ENCODE results near the gene TROAP. TPM values are rescaled to one million over a fixed set of nuclear protein-coding genes. Genes with fewer than 3 reads are reported as not detected.

TROAP gene
- total RNA-seq, 1 donor from 2014 or later = 3.1 TPM

DNA sequence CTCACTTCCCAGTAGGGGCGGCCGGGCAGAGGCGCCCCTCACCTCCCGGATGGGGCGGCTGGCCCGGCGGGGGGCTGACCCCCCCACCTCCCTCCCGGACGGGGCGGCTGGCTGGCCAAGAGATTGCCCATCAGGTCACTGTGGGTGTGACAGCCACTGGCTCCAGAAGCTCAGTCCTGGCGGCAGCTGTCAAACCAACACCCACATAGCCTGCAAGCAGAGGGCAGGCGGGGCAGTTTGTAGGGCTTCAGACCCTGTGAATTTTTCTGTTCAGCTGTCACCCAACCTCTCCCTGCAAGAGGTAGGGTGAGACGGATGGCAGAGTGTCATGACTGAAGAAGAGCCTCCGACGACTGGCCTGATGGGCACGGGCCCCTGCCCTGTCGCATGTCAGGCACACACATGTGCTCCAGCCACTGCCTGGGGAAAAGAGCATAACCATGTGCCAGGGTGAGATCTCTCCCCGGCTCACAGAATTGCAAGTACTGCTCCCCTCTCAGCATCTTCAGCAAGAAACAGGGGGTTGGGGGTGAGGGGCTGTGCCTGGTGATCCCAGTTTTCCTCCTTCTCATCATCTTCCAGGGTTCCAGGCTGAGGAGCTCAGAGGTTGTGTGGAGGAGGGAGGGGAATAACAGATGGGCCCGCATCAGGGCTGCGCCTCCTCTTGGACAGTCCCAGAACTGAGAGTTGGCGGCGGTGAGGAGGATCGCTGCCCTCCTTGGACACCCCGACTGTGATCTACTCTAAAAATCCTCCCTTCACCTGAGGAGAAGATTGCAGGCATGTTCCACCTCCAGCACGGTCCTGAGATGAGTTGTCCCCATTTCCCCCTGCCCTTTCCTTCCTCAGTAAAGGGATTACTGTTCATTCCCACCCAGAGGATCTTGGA lies 39.3 kb upstream of the TROAP start:
- Histone ChIP-seq H3K9ac (ENCODE audit: low read depth in 1 of 3, low read length in 3 of 3) (no peak overlapping the region), H3K27me3 (ENCODE audit: control insufficient read depth in 3 of 3, insufficient read depth in 3 of 3, low read length in 3 of 3) (peaks cover 8 to 22% (median 11%) of the 10 kb centered on the region in 3 donors), H3K9me3 (ENCODE audit: control insufficient read depth in 3 of 3, low read length in 3 of 3) (no peaks in the 10 kb centered on the region), H3K27ac (ENCODE audit: low read depth, low read length) (no peak overlapping the region), H3K36me3 (ENCODE audit: control insufficient read depth in 3 of 3, insufficient read depth in 3 of 3, low read length in 3 of 3) (no peaks in the 10 kb centered on the region), H3K4me3 (ENCODE audit: low read length in 3 of 3) (no peak overlapping the region), H3K4me1 (ENCODE audit: control insufficient read depth in 3 of 3, insufficient read depth in 3 of 3, low read length in 3 of 3) (no peaks in the 10 kb centered on the region)

DNA sequence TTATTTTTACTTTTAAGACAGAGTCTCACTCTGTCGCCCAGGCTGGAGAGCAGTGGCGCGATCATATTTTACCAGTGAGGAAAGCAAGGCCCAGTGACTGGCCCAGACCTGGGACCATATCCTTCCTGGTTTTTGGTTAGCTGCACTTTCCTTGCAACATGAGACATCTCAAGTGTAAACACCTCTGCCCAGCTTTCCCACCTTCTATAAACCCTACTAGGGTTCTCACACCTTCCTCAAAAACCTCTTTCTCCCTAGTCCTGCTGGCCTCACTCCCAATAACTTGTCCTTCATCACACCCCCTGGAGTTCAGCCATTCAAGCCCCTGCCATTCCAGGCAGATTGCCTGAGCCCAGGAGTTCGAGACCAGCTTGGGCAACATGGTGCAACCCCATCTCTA lies 38.4 kb upstream of the TROAP start:
- Histone ChIP-seq H3K27ac (ENCODE audit: low read depth, low read length) (no peak overlapping the region), H3K36me3 (ENCODE audit: control insufficient read depth in 3 of 3, insufficient read depth in 3 of 3, low read length in 3 of 3) (no peaks in the 10 kb centered on the region), H3K4me3 (ENCODE audit: low read length in 3 of 3) (no peak overlapping the region), H3K9ac (ENCODE audit: low read depth in 1 of 3, low read length in 3 of 3) (no peak overlapping the region), H3K9me3 (ENCODE audit: control insufficient read depth in 3 of 3, low read length in 3 of 3) (no peaks in the 10 kb centered on the region), H3K27me3 (ENCODE audit: control insufficient read depth in 3 of 3, insufficient read depth in 3 of 3, low read length in 3 of 3) (peaks cover 8 to 22% (median 14%) of the 10 kb centered on the region in 3 donors), H3K4me1 (ENCODE audit: control insufficient read depth in 3 of 3, insufficient read depth in 3 of 3, low read length in 3 of 3) (no peaks in the 10 kb centered on the region)

DNA sequence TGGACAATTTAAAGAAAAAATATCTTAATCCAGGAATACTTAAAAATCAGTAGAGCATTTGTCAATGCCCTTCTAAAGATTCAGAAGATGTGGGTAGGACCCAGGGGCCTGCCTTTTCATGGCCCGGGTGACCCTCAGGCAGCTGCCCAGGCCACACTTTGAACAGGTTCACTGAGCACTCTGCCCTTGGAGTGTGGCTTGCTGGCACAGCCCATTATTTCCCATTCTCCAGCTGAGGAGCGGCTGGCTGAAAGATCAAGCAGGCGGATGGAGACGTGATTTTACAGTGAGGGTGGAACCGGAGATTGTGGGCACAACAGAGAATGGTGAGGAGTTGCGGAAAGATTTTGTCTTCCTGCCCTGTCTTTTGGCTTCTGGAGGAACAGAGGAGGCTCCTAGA lies 35.2 kb upstream of the TROAP start:
- H3K9me3 ChIP-seq (ENCODE audit: control insufficient read depth in 3 of 3, low read length in 3 of 3) = no peaks in the 10 kb centered on the region
- no peaks in the 10 kb centered on the region for H3K4me1 ChIP-seq (ENCODE audit: control insufficient read depth in 3 of 3, insufficient read depth in 3 of 3, low read length in 3 of 3)
- H3K4me3 ChIP-seq (ENCODE audit: low read length in 3 of 3) = no peak overlapping the region
- H3K36me3 ChIP-seq (ENCODE audit: control insufficient read depth in 3 of 3, insufficient read depth in 3 of 3, low read length in 3 of 3) = no peaks in the 10 kb centered on the region
- H3K27me3 ChIP-seq (ENCODE audit: control insufficient read depth in 3 of 3, insufficient read depth in 3 of 3, low read length in 3 of 3) = peaks cover 8 to 19% (median 10%) of the 10 kb centered on the region in 3 donors
- no peak overlapping the region for H3K27ac ChIP-seq (ENCODE audit: low read depth, low read length)
- H3K9ac ChIP-seq (ENCODE audit: low read depth in 1 of 3, low read length in 3 of 3) = no peak overlapping the region

DNA sequence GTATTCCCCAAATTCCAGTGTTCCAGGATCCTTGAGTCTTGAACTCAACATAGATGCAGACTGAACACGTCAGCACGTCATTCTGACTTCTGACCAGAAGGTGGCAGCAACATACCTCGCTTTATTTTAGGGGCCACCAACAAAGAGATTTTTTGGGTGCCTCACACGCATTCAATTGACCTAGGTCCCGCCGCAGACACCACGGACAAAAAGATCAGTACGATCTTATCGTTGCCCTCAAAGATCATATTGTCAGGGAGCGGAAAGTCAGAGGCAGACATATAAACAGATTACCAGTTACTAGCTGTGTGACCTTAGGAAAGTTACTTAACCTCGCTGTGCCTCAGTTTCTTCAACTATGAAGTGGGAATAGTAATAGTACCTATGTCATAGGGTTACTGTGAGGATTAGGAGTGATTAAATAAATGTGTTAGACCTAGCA lies 34.6 kb upstream of the TROAP start:
- Histone ChIP-seq H3K27me3 (ENCODE audit: control insufficient read depth in 3 of 3, insufficient read depth in 3 of 3, low read length in 3 of 3) (peaks cover 8 to 22% (median 10%) of the 10 kb centered on the region in 3 donors), H3K4me3 (ENCODE audit: low read length in 3 of 3) (no peak overlapping the region), H3K9me3 (ENCODE audit: control insufficient read depth in 3 of 3, low read length in 3 of 3) (no peaks in the 10 kb centered on the region), H3K36me3 (ENCODE audit: control insufficient read depth in 3 of 3, insufficient read depth in 3 of 3, low read length in 3 of 3) (no peaks in the 10 kb centered on the region), H3K4me1 (ENCODE audit: control insufficient read depth in 3 of 3, insufficient read depth in 3 of 3, low read length in 3 of 3) (peaks cover 0 to 5% (median under 1%) of the 10 kb centered on the region in 3 donors), H3K27ac (ENCODE audit: low read depth, low read length) (no peak overlapping the region), H3K9ac (ENCODE audit: low read depth in 1 of 3, low read length in 3 of 3) (no peak overlapping the region)

DNA sequence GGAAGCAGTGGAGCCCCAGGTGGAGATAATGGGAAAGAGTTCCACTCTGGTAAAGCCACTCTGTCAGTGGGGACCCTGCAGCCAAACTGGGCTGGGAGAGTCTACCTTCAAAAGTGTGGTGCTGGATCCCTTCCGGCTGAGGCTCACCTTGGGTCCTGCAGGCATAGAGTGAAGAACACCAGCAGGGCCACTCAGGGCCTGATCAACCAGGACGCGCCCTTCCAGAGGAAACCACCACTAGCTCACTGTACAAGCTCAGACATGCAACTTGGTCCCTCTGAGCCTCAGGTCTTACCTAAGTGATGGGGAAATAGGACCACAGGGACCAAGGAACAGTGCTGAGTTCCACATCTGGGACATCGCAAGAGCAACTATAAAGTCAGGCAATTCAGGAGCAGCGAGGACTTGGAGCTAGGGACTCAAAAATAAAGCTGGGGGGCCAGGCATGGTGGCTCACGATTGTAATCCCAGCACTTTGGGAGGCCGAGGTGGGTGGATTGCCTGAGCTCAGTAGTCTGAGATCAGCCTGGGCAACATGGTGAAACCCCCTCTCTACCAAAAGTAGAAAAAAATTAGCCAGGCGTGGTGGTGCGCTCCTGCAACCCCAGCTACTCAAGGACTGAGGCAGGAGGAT lies 34.0 kb upstream of the TROAP start:
- Histone ChIP-seq H3K4me1 (ENCODE audit: control insufficient read depth in 3 of 3, insufficient read depth in 3 of 3, low read length in 3 of 3) (peaks cover 0 to 6% (median 4%) of the 10 kb centered on the region in 3 donors), H3K9ac (ENCODE audit: low read depth in 1 of 3, low read length in 3 of 3) (no peak overlapping the region), H3K36me3 (ENCODE audit: control insufficient read depth in 3 of 3, insufficient read depth in 3 of 3, low read length in 3 of 3) (no peaks in the 10 kb centered on the region), H3K4me3 (ENCODE audit: low read length in 3 of 3) (no peak overlapping the region), H3K27ac (ENCODE audit: low read depth, low read length) (no peak overlapping the region), H3K27me3 (ENCODE audit: control insufficient read depth in 3 of 3, insufficient read depth in 3 of 3, low read length in 3 of 3) (peaks cover 2 to 18% (median 4%) of the 10 kb centered on the region in 3 donors), H3K9me3 (ENCODE audit: control insufficient read depth in 3 of 3, low read length in 3 of 3) (no peaks in the 10 kb centered on the region)

DNA sequence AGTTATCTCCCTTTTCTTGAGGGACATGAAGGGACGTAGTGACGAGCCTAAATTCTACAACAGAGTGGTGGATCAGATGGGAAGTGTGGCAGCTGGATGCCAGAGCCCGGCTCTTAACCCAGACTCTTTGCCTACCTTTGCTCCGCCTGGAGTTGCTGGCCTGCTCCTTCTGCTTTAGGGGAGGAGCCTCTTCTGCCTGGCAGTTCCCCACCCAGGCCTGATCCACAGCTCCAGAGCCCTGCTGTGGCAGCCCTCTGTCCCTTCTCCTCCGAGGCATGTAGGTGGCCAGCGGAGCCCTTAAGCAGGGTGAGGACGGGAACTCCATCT lies 30.4 kb upstream of the TROAP start:
- H3K9ac ChIP-seq (ENCODE audit: low read depth in 1 of 3, low read length in 3 of 3) = no peak overlapping the region
- no peak overlapping the region for H3K4me3 ChIP-seq (ENCODE audit: low read length in 3 of 3)
- H3K36me3 ChIP-seq (ENCODE audit: control insufficient read depth in 3 of 3, insufficient read depth in 3 of 3, low read length in 3 of 3) = no peaks in the 10 kb centered on the region
- peaks cover 27 to 34% (median 33%) of the 10 kb centered on the region in 3 donors for H3K27me3 ChIP-seq (ENCODE audit: control insufficient read depth in 3 of 3, insufficient read depth in 3 of 3, low read length in 3 of 3)
- H3K9me3 ChIP-seq (ENCODE audit: control insufficient read depth in 3 of 3, low read length in 3 of 3) = no peaks in the 10 kb centered on the region
- peaks cover 10 to 14% (median 12%) of the 10 kb centered on the region in 3 donors for H3K4me1 ChIP-seq (ENCODE audit: control insufficient read depth in 3 of 3, insufficient read depth in 3 of 3, low read length in 3 of 3)
- no peak overlapping the region for H3K27ac ChIP-seq (ENCODE audit: low read depth, low read length)

DNA sequence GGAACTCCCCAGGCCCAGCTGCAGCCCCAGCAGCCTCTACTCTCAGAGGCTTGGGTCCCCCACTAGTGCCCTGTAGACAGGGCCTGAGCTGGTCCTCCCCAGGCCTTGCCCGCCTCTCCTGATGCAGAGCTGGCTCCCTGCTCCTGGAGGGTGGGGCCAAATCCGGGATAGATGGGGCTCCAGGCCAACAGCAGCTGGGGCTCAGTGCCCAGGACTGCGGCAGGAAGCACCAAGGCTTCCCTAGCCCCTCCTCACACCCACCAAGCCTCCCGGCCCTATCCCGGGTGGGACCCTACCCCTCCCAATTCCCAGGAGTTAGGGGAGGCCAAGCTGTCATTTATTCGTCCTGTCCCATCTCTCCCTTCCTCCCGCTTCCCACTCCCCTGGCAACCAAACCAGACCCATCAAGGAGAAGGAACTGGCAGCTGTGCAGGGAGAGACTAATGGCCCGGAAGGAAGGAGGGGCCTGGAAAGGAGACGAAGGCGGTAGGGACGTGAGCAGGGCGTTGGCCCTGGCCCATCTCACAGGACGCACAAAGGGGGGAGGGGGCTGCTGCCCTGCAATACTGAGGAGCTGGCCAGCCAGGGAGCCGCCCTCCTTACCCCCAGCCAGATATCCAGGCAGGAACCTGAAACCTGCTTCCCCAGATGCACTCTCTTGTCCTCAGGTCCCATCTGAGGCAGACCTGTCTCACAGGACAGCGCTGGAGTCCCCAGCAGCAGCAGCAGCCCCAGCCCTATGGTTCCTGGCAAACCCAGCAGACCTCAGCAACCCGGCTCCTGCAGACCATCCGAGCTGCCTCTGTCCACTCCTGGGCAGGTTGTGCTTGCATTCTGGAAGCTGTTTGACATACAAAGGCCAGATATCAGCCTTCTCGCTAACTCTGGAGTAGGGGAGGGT lies 29.7 kb upstream of the TROAP start:
- Histone ChIP-seq H3K9me3 (ENCODE audit: control insufficient read depth in 3 of 3, low read length in 3 of 3) (no peaks in the 10 kb centered on the region), H3K9ac (ENCODE audit: low read depth in 1 of 3, low read length in 3 of 3) (no peak overlapping the region), H3K4me1 (ENCODE audit: control insufficient read depth in 3 of 3, insufficient read depth in 3 of 3, low read length in 3 of 3) (peaks cover 10 to 14% (median 12%) of the 10 kb centered on the region in 3 donors), H3K36me3 (ENCODE audit: control insufficient read depth in 3 of 3, insufficient read depth in 3 of 3, low read length in 3 of 3) (no peaks in the 10 kb centered on the region), H3K27me3 (ENCODE audit: control insufficient read depth in 3 of 3, insufficient read depth in 3 of 3, low read length in 3 of 3) (peaks cover 33 to 39% (median 37%) of the 10 kb centered on the region in 3 donors), H3K27ac (ENCODE audit: low read depth, low read length) (no peak overlapping the region), H3K4me3 (ENCODE audit: low read length in 3 of 3) (no peak overlapping the region)

DNA sequence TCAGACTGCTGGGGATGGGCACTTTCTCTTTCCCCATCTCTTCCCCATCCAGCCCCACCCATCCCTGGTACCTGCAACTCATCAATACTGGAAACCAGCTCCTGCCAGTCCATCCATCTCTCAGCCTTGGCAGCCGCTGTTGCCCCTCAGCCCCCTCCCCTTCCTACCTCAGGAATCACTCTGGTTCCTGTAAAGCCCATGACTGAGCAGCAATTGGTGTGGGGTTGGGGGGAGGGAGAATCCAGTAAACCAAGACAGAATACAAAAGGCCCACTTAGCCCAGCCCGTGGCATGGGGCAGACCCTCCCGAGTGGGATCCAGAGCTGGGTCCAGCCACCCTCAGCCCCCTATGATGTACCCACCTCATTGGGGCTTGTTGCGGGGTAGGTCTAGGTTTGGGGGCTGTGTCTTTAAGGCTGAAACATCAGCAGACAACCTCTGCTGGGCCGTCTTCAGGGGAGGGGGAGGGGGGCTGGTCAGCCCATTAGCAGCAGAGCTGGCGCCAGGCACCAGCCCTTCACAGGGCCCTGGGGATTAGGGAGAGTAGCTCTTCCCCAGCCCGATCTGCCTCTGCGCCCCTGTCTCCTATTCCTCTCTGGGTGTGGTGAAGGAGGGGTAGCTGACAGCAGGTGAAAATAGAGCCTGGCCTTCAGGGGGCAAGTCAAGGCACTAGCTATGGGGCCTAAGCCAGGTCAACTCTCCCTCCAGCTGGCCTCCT lies 28.8 kb upstream of the TROAP start:
- peaks cover 39 to 43% (median 42%) of the 10 kb centered on the region in 3 donors for H3K27me3 ChIP-seq (ENCODE audit: control insufficient read depth in 3 of 3, insufficient read depth in 3 of 3, low read length in 3 of 3)
- peaks cover 10 to 14% (median 12%) of the 10 kb centered on the region in 3 donors for H3K4me1 ChIP-seq (ENCODE audit: control insufficient read depth in 3 of 3, insufficient read depth in 3 of 3, low read length in 3 of 3)

DNA sequence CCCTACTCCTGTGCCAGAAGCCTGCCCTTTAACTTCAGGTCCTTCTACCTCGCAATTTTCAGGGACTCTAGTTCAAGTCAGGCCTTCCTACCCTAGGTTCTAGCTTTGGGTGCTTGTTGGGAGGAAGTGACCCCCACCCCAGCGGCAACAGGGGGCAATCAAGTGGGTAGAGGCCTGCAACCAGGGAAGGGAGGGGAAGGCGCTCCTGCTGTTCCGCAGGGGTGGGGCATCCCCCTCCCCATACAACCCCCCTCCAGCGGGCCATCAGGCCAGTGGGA lies 28.3 kb upstream of the TROAP start:
- no peak overlapping the region for H3K4me3 ChIP-seq (ENCODE audit: low read length in 3 of 3)
- H3K27ac ChIP-seq (ENCODE audit: low read depth, low read length) = no peak overlapping the region
- H3K27me3 ChIP-seq (ENCODE audit: control insufficient read depth in 3 of 3, insufficient read depth in 3 of 3, low read length in 3 of 3) = peaks cover 39 to 43% (median 42%) of the 10 kb centered on the region in 3 donors
- H3K9me3 ChIP-seq (ENCODE audit: control insufficient read depth in 3 of 3, low read length in 3 of 3) = no peaks in the 10 kb centered on the region
- H3K4me1 ChIP-seq (ENCODE audit: control insufficient read depth in 3 of 3, insufficient read depth in 3 of 3, low read length in 3 of 3) = peaks cover 10 to 14% (median 12%) of the 10 kb centered on the region in 3 donors
- H3K36me3 ChIP-seq (ENCODE audit: control insufficient read depth in 3 of 3, insufficient read depth in 3 of 3, low read length in 3 of 3) = no peaks in the 10 kb centered on the region
- H3K9ac ChIP-seq (ENCODE audit: low read depth in 1 of 3, low read length in 3 of 3) = no peak overlapping the region

More for the DNA sequence above, 28.8 kb upstream of the TROAP start:
- H3K27ac ChIP-seq (ENCODE audit: low read depth, low read length) = no peak overlapping the region
- no peaks in the 10 kb centered on the region for H3K9me3 ChIP-seq (ENCODE audit: control insufficient read depth in 3 of 3, low read length in 3 of 3)
- no peak overlapping the region for H3K4me3 ChIP-seq (ENCODE audit: low read length in 3 of 3)
- H3K36me3 ChIP-seq (ENCODE audit: control insufficient read depth in 3 of 3, insufficient read depth in 3 of 3, low read length in 3 of 3) = no peaks in the 10 kb centered on the region
- no peak overlapping the region for H3K9ac ChIP-seq (ENCODE audit: low read depth in 1 of 3, low read length in 3 of 3)
